Lower leg skin (tissue), 4 donors: Measurements from ENCODE around the gene TBX2. TPM values are rescaled to one million over a fixed set of nuclear protein-coding genes. Genes with fewer than 3 reads are reported as not detected.

Experiments used
- DNase-seq, 2 donors: peaks; one replicate each; pipeline ENCODE4 v3.0.0-alpha.2; 2019; ENCODE audit warnings: low spot score in 2 of 2
- H3K4me3 ChIP-seq: fragments of 200-600 bp; sonication (generic); 2 replicates; pipeline ENCODE4 v1.5.1; 2017; ENCODE audit warnings: mild to moderate bottlenecking, low read depth; ENCODE audit not compliant: poor library complexity, severe bottlenecking
- CTCF ChIP-seq, 3 donors: fragments of 450-650 bp; IDR thresholded peaks; one replicate each; pipeline ENCODE4 v1.5.1; 2016; ENCODE audit warnings: antibody characterized with exemption in 3 of 3, mild to moderate bottlenecking in 3 of 3, moderate library complexity in 2 of 3
- POLR2A ChIP-seq, 2 donors: fragments of 450-650 bp; IDR thresholded peaks; one replicate each; pipeline ENCODE4 v1.6.1; 2016 to 2017; ENCODE audit warnings: antibody characterized with exemption in 2 of 2, mild to moderate bottlenecking in 1 of 2, moderate library complexity in 1 of 2
- WGBS, 2 donors: methylation state at CpG; one replicate each; pipeline ENCODE4 v1.1.5; 2018; 5-methylcytosine and 5-hydroxymethylcytosine counted together
- intact Hi-C: fragments of 100-400 bp; cut with DNase I; formaldehyde crosslinking; loops from one replicate; pipeline ENCODE4 v1.15.0; 2023; ENCODE audit warnings: low total_unique reads
- total RNA-seq, 4 donors: library from RNA; depleted of rRNA; stranded (reverse); fragments of >200 nt; gene quantifications; one replicate each; pipeline ENCODE4 v1.1.0, GENCODE V29; 2016

The TBX2 gene
- total RNA-seq, 4 donors from 2014 or later = 0.25 to 9.1 (median 5.7) TPM

GRCh38 chr17:61384692-61385576 lies 14.7 kb upstream of the TBX2 start:
- DNase-seq = no peak
- 86 to 92% methylated on average over 11 to 13 of the region's 13 CpGs for WGBS, 2 donors
- TF ChIP-seq CTCF (IDR thresholded peaks at IDR 0.05) (no peak), POLR2A (IDR thresholded peaks at IDR 0.05) (no peak)
- no peak overlapping the region for H3K4me3 ChIP-seq
- intact Hi-C loops = no loop called here

GRCh38 chr17:61385577-61386236 lies 13.9 kb upstream of the TBX2 start:
- WGBS, 2 donors = 93 to 96% methylated on average over 15 of the region's 15 CpGs
- TF ChIP-seq POLR2A (IDR thresholded peaks at IDR 0.05) = no peak
- TF ChIP-seq CTCF (IDR thresholded peaks at IDR 0.05) = no peak
- intact Hi-C loops = no loop called here
- DNase-seq = no peak
- H3K4me3 ChIP-seq = no peak overlapping the region

GRCh38 chr17:61386251-61386650 lies 13.4 kb upstream of the TBX2 start:
- DNase-seq = no peak
- WGBS, 2 donors = 83 to 100% methylated on average over 6 of the region's 6 CpGs
- TF ChIP-seq CTCF (IDR thresholded peaks at IDR 0.05) (no peak), POLR2A (IDR thresholded peaks at IDR 0.05) (no peak)
- intact Hi-C loops = no loop called here
- no peak overlapping the region for H3K4me3 ChIP-seq

GRCh38 chr17:61387011-61387410 lies 12.6 kb upstream of the TBX2 start:
- 95 to 99% methylated on average over 8 of the region's 8 CpGs for WGBS, 2 donors
- no peak for DNase-seq
- intact Hi-C loops = no loop called here
- no peak overlapping the region for H3K4me3 ChIP-seq
- no peak for TF ChIP-seq CTCF (IDR thresholded peaks at IDR 0.05)
- TF ChIP-seq POLR2A (IDR thresholded peaks at IDR 0.05) = no peak

GRCh38 chr17:61387511-61388305 lies 11.9 kb upstream of the TBX2 start:
- no peak overlapping the region for H3K4me3 ChIP-seq
- no peak for TF ChIP-seq POLR2A (IDR thresholded peaks at IDR 0.05)
- no peak for TF ChIP-seq CTCF (IDR thresholded peaks at IDR 0.05)
- WGBS, 2 donors = 93 to 96% methylated on average over 11 of the region's 11 CpGs
- intact Hi-C loops = no loop called here
- no peak for DNase-seq
